HepG2 (cell line): ENCODE measurements around the gene RPAP3. TPM values are rescaled to one million over a fixed set of nuclear protein-coding genes. Genes with fewer than 3 reads are reported as not detected.

Source experiments
- CBFB ChIP-seq: sonication (generic); formaldehyde crosslinking; IDR thresholded peaks from 2 replicates; pipeline ENCODE4 v1.4.0; 2020; ENCODE audit warnings: missing genetic modification reagents
- FIP1L1 ChIP-seq: fragments of 200-400 bp; formaldehyde crosslinking; IDR thresholded peaks from 2 replicates; pipeline ENCODE4 v1.6.1; 2018; ENCODE audit warnings: low read depth, mild to moderate bottlenecking, low read length, moderate library complexity, borderline replicate concordance; ENCODE audit not compliant: insufficient read depth
- FOXK2 ChIP-seq: fragments of 450-650 bp; IDR thresholded peaks from 2 replicates; pipeline ENCODE4 v1.6.1; 2016
- GATAD1 ChIP-seq: IDR thresholded peaks from 2 replicates; pipeline ENCODE4 v1.6.1; 2016; ENCODE audit warnings: missing genetic modification reagents, missing compliant biosample characterization
- HNF4A ChIP-seq: sonication (generic); formaldehyde crosslinking; IDR thresholded peaks from 2 replicates; pipeline ENCODE4 v1.4.0; 2020; ENCODE audit warnings: missing genetic modification reagents
- HOXA5 ChIP-seq: sonication (generic); formaldehyde crosslinking; IDR thresholded peaks from 2 replicates; pipeline ENCODE4 v1.4.0; 2020; ENCODE audit warnings: missing genetic modification reagents
- JUND ChIP-seq: sonication (generic); formaldehyde crosslinking; IDR thresholded peaks from 2 replicates; pipeline ENCODE4 v1.8.0; 2022; ENCODE audit warnings: mild to moderate bottlenecking, missing genetic modification reagents
- KIAA2018 ChIP-seq: sonication (generic); formaldehyde crosslinking; IDR thresholded peaks from 2 replicates; pipeline ENCODE4 v1.5.0; 2020; ENCODE audit warnings: mild to moderate bottlenecking, missing genetic modification reagents, borderline replicate concordance
- MNT ChIP-seq: fragments of 450-650 bp; IDR thresholded peaks from 2 replicates; pipeline ENCODE4 v1.6.1; 2016
- NKX3-1 ChIP-seq: sonication (generic); formaldehyde crosslinking; IDR thresholded peaks from 2 replicates; pipeline ENCODE4 v1.5.0; 2020; ENCODE audit warnings: missing genetic modification reagents
- SIX1 ChIP-seq: sonication (generic); formaldehyde crosslinking; IDR thresholded peaks from 2 replicates; pipeline ENCODE4 v1.4.0; 2020; ENCODE audit warnings: missing genetic modification reagents, borderline replicate concordance
- SRY ChIP-seq: sonication (generic); formaldehyde crosslinking; IDR thresholded peaks from 2 replicates; pipeline ENCODE4 v1.8.0; 2022; ENCODE audit warnings: mild to moderate bottlenecking, missing genetic modification reagents
- ZNF44 ChIP-seq: sonication (generic); formaldehyde crosslinking; IDR thresholded peaks from 2 replicates; pipeline ENCODE4 v1.5.1; 2020; ENCODE audit warnings: mild to moderate bottlenecking, missing genetic modification reagents
- ZNF572 ChIP-seq: sonication (generic); formaldehyde crosslinking; IDR thresholded peaks from 2 replicates; pipeline ENCODE4 v1.5.1; 2020; ENCODE audit warnings: mild to moderate bottlenecking, missing genetic modification reagents
- ZSCAN22 ChIP-seq: sonication (generic); formaldehyde crosslinking; IDR thresholded peaks from 2 replicates; pipeline ENCODE4 v1.4.0; 2020; ENCODE audit warnings: mild to moderate bottlenecking, missing genetic modification reagents
- polyA plus RNA-seq, 8 experiments: library from polyadenylated mRNA; depleted of rRNA in 3 of 8; stranded (reverse) in 7 of 8; unstranded in 1 of 8; fragments of >200 nt; fragmentation: Illumina TruSeq in 4 of 8; extraction: Trizol in 4 of 8; gene quantifications; 2 replicates each; pipeline versions ENCODE4 v1.2.1 to v1.2.3, GENCODE V29; 2011 to 2016; ENCODE audit warnings: low read depth in 4 of 8, missing spikeins in 1 of 8, mixed read lengths in 1 of 8; ENCODE audit not compliant: insufficient read depth in 1 of 8
- total RNA-seq, 5 experiments: library from RNA; depleted of rRNA; stranded (reverse); fragments of >200 nt; fragmentation: Illumina TruSeq; extraction: Trizol; gene quantifications; 2 replicates each; pipeline ENCODE4 v1.2.3, GENCODE V29; 2016; ENCODE audit warnings: low read depth in 1 of 5

RPAP3 gene
- total and polyA plus RNA-seq, 2 of the 13 experiments (the other 11 are each of a cell fraction or from before 2014, with no cell fraction given), result 8.8 to 32.8 TPM

GRCh38 chr12:47705566-47706425, at the start of gene RPAP3 (continued):
- no peak for TF ChIP-seq KIAA2018
- peak; percentile 81 for TF ChIP-seq GATAD1 (CRISPR knock-in tag)
- TF ChIP-seq NKX3-1 (CRISPR knock-in tag), result peak; percentile 4; the same call in 1 of the 2 replicates
- no peak; the same call in 1 of the 2 replicates for TF ChIP-seq CBFB (CRISPR knock-in tag)
- no peak for TF ChIP-seq HNF4A (CRISPR knock-in tag)
- no peak for TF ChIP-seq SRY (CRISPR knock-in tag)
- TF ChIP-seq JUND, result peak; percentile 89
- TF ChIP-seq FIP1L1, result no peak
- no peak for TF ChIP-seq MNT
- no peak for TF ChIP-seq ZNF44
- TF ChIP-seq FOXK2, result no peak
- TF ChIP-seq HOXA5 (CRISPR knock-in tag), result no peak
- TF ChIP-seq ZNF572 (CRISPR knock-in tag), result no peak
- TF ChIP-seq SIX1, result no peak
- TF ChIP-seq ZSCAN22 (CRISPR knock-in tag), result no peak
